K562 (cell line): ENCODE data around the gene CCNL1. TPM values are rescaled to one million over a fixed set of nuclear protein-coding genes. Genes with fewer than 3 reads are reported as not detected.

Experiments used
- DLX4 ChIP-seq: fragments of 250-450 bp; sonication (Bioruptor Pico); IDR thresholded peaks from 2 replicates; pipeline ENCODE4 v1.6.1; 2021; ENCODE audit warnings: mild to moderate bottlenecking
- ERF ChIP-seq: fragments of 450-650 bp; formaldehyde crosslinking; IDR thresholded peaks from 2 replicates; pipeline ENCODE4 v1.4.0; 2020; ENCODE audit warnings: mild to moderate bottlenecking, mixed read lengths
- ETV6 ChIP-seq, 3 experiments: fragments of 150-350 bp in 1 of 3; sonication (generic) in 1 of 3; formaldehyde crosslinking in 1 of 3; IDR thresholded peaks; 2 replicates each; pipeline versions ENCODE4 v1.6.1 to v1.8.0; 2014 to 2022; ENCODE audit warnings: borderline replicate concordance in 2 of 3, low read depth in 2 of 3, antibody characterized with exemption in 1 of 3, low read length in 1 of 3, mild to moderate bottlenecking in 1 of 3, missing genetic modification reagents in 1 of 3
- HDAC1 ChIP-seq, 2 experiments: fragments of 450-650 bp; IDR thresholded peaks; 2 replicates each; pipeline ENCODE4 v1.6.1; 2016 to 2017; ENCODE audit warnings: inconsistent platforms in 1 of 2, mild to moderate bottlenecking in 1 of 2, moderate library complexity in 1 of 2
- PHTF2 ChIP-seq: fragments of 250-450 bp; sonication (Bioruptor Pico); IDR thresholded peaks from 2 replicates; pipeline ENCODE4 v1.5.0; 2021; ENCODE audit warnings: mild to moderate bottlenecking
- RBFOX2 ChIP-seq: fragments of 200-400 bp; formaldehyde crosslinking; IDR thresholded peaks from 2 replicates; pipeline ENCODE4 v1.6.1; 2017; ENCODE audit warnings: low read depth, mild to moderate bottlenecking, low read length, moderate library complexity
- RBM22 ChIP-seq: fragments of 200-400 bp; formaldehyde crosslinking; IDR thresholded peaks from 2 replicates; pipeline ENCODE4 v1.6.1; 2018; ENCODE audit warnings: low read length, low read depth; ENCODE audit not compliant: poor library complexity, severe bottlenecking
- SMARCC2 ChIP-seq: fragments of 450-650 bp; IDR thresholded peaks from 2 replicates; pipeline ENCODE4 v1.6.1; 2017; ENCODE audit warnings: antibody characterized with exemption, moderate library complexity, mild to moderate bottlenecking, low read depth
- U2AF2 ChIP-seq: fragments of 200-400 bp; formaldehyde crosslinking; optimal IDR thresholded peaks from 2 replicates; pipeline ENCODE3; 2017; ENCODE audit warnings: low read depth, mild to moderate bottlenecking, low read length
- ZBTB43 ChIP-seq: sonication (generic); formaldehyde crosslinking; IDR thresholded peaks from 2 replicates; pipeline ENCODE4 v1.8.0; 2023; ENCODE audit warnings: mild to moderate bottlenecking, missing genetic modification reagents
- ZHX1 ChIP-seq: fragments of 150-350 bp; conservative IDR thresholded peaks from 2 replicates; pipeline ENCODE4 v1.6.1; 2014; ENCODE audit warnings: low read length
- ZNF263 ChIP-seq: sonication (generic); formaldehyde crosslinking; IDR thresholded peaks from 2 replicates; pipeline ENCODE4 v1.8.0; 2022; ENCODE audit warnings: mild to moderate bottlenecking, missing genetic modification reagents, borderline replicate concordance
- ZNF3 ChIP-seq: fragments of 250-450 bp; sonication (Bioruptor Pico); IDR thresholded peaks from 2 replicates; pipeline ENCODE4 v1.5.0; 2021; ENCODE audit warnings: mild to moderate bottlenecking, moderate library complexity
- polyA plus RNA-seq, 8 experiments: library from polyadenylated mRNA; depleted of rRNA in 4 of 8; stranded (reverse) in 5 of 8; unstranded in 3 of 8; fragments of >200 nt; fragmentation: Nextera tagmentation in 2 of 8; fragmentation: Illumina TruSeq in 1 of 8; extraction: Ambion mirVana in 2 of 8; extraction: Trizol in 1 of 8; gene quantifications; 2 replicates each; pipeline versions ENCODE4 v1.2.1 to v1.2.3, GENCODE V29; 2011 to 2014; ENCODE audit warnings: inconsistent platforms in 1 of 8, missing spikeins in 1 of 8
- total RNA-seq, 7 experiments: library from RNA; depleted of rRNA in 6 of 7; stranded (reverse); fragments of >200 nt in 6 of 7; fragmentation: Illumina TruSeq in 2 of 7; extraction: Trizol in 2 of 7; gene quantifications; 2 replicates each; pipeline versions ENCODE4 v1.2.1 to v1.2.3, GENCODE V29; 2011 to 2021; ENCODE audit warnings: low replicate concordance in 1 of 7
- TF ChIP-seq, protein P1 (sequence below): IDR thresholded peaks from 2 replicates; pipeline ENCODE4 v1.6.1; 2014; ENCODE audit warnings: antibody characterized with exemption
- TF ChIP-seq, protein P2 (sequence below): fragments of 450-650 bp; formaldehyde crosslinking; conservative IDR thresholded peaks from 2 replicates; pipeline ENCODE4 v1.4.0; 2022; ENCODE audit warnings: mild to moderate bottlenecking, missing genetic modification characterization
- TF ChIP-seq, protein P3 (sequence below): fragments of 250-450 bp; sonication (Bioruptor Pico); IDR thresholded peaks from 2 replicates; pipeline ENCODE4 v1.4.0; 2020; ENCODE audit warnings: mild to moderate bottlenecking

The CCNL1 gene
- total and polyA plus RNA-seq, 9 of the 15 experiments (the other 6 are each of a cell fraction or from before 2014, with no cell fraction given): 16.1 to 186 (median 132) TPM

DNA sequence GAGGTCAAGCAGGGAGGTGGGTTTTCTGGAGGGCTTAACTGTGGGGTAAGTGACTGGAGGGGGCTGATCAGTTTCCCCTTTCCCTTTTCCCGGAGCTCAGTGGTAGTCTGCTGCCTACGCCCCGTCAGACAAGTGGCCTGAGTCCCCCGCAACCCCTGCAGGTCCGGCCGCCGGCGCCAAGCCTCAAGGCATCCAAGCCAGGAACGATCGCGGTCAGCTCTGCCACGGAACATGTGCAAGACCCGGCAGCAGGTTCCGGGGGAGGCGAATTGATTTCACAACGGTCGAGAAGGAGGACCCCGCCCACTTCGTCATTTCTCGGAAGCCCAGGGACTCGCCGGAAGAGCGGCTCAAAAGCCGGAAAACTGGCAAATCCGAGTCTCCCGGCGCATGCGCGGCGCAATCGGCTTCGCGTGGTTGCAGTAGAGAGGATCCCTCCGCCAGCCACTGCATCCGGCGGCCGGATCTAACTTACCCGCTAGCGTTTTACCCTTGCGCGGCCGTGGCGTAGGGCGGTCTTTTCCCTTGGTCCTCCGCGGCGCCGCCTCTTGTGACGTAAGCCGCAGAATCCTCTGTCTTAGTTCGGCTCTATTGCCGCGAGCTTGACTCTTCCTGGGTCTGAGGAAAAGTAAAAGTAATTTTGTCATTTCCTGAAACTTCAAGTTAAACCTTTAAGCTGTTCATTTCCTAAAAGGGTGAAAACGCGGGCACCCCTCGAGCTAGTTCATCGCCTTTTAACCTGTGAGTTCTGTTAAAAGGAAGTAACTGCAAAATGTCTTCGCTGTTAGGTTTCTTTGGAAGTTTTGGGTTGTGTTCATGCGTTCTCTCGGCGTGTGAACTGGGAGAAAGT, 14.9 kb upstream of the CCNL1 start (continued):
- TF ChIP-seq ZHX1 (peak; percentile 51; the same call in 1 of the 2 replicates), ZNF263 (CRISPR knock-in tag) (no peak; the same call in 1 of the 2 replicates), DLX4 (CRISPR knock-in tag) (no peak), SMARCC2 (0 out of 2 replicates have a peak, but pooled peaks have one; percentile 43), PHTF2 (CRISPR knock-in tag) (no peak), RBM22 (peak; percentile 45), ZBTB43 (CRISPR knock-in tag) (peak; percentile 17; the same call in 1 of the 2 replicates), ETV6 (IDR thresholded peaks at IDR 0.05; ENCODE audit: borderline replicate concordance in 1 of 2, low read depth in 2 of 2, low read length in 1 of 2) (peak; percentile 87 to 97), ETV6 (CRISPR knock-in tag; IDR thresholded peaks at IDR 0.05; ENCODE audit: borderline replicate concordance) (no peak), HDAC1 (IDR thresholded peaks at IDR 0.05) (peak in 1 of 2 experiments; percentile 68; a peak in 1 of 4 replicates), ZNF3 (CRISPR knock-in tag) (no peak), RBFOX2 (peak; percentile 100), U2AF2 (no peak), ERF (CRISPR knock-in tag) (no peak)
- TF ChIP-seq, protein P1, sequence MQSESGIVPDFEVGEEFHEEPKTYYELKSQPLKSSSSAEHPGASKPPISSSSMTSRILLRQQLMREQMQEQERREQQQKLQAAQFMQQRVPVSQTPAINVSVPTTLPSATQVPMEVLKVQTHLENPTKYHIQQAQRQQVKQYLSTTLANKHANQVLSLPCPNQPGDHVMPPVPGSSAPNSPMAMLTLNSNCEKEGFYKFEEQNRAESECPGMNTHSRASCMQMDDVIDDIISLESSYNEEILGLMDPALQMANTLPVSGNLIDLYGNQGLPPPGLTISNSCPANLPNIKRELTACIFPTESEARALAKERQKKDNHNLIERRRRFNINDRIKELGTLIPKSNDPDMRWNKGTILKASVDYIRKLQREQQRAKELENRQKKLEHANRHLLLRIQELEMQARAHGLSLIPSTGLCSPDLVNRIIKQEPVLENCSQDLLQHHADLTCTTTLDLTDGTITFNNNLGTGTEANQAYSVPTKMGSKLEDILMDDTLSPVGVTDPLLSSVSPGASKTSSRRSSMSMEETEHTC: peak; percentile 66; the same call in 1 of the 2 replicates
- TF ChIP-seq, protein P2, sequence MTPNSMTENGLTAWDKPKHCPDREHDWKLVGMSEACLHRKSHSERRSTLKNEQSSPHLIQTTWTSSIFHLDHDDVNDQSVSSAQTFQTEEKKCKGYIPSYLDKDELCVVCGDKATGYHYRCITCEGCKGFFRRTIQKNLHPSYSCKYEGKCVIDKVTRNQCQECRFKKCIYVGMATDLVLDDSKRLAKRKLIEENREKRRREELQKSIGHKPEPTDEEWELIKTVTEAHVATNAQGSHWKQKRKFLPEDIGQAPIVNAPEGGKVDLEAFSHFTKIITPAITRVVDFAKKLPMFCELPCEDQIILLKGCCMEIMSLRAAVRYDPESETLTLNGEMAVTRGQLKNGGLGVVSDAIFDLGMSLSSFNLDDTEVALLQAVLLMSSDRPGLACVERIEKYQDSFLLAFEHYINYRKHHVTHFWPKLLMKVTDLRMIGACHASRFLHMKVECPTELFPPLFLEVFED: no peak
- TF ChIP-seq, protein P3, sequence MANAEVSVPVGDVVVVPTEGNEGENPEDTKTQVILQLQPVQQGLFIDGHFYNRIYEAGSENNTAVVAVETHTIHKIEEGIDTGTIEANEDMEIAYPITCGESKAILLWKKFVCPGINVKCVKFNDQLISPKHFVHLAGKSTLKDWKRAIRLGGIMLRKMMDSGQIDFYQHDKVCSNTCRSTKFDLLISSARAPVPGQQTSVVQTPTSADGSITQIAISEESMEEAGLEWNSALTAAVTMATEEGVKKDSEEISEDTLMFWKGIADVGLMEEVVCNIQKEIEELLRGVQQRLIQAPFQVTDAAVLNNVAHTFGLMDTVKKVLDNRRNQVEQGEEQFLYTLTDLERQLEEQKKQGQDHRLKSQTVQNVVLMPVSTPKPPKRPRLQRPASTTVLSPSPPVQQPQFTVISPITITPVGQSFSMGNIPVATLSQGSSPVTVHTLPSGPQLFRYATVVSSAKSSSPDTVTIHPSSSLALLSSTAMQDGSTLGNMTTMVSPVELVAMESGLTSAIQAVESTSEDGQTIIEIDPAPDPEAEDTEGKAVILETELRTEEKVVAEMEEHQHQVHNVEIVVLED (CRISPR knock-in tag): peak; percentile 95
